GM23338 (cell line): Measurements from ENCODE around the gene CDC14B. TPM values are rescaled to one million over a fixed set of nuclear protein-coding genes. Genes with fewer than 3 reads are reported as not detected.

Source experiments
- ATAC-seq: fragments of 200-7000 bp; cut with Tn5 transposase; 3 replicates; pipeline ENCODE4 v1.9.1; 2020
- DNase-seq: peaks from one replicate; pipeline ENCODE4 v3.0.0-alpha.2; 2015; ENCODE audit warnings: low spot score
- H2AFZ ChIP-seq: fragments of 200-600 bp; sonication (generic); 2 replicates; pipeline ENCODE4 v1.8.0; 2016; ENCODE audit warnings: antibody characterized with exemption, mild to moderate bottlenecking, moderate library complexity
- H3F3A ChIP-seq: fragments of 200-600 bp; sonication (generic); replicated peaks from 2 replicates; pipeline ENCODE4 v1.8.0; 2017; ENCODE audit warnings: antibody characterized with exemption, mixed run types, low read depth
- H3K27ac ChIP-seq: fragments of 200-600 bp; sonication (generic); 2 replicates; pipeline ENCODE4 v1.6.1; 2016; ENCODE audit warnings: low read depth
- H3K27me3 ChIP-seq: fragments of 200-600 bp; sonication (generic); 2 replicates; pipeline ENCODE4 v1.8.0; 2016; ENCODE audit warnings: mild to moderate bottlenecking, mixed run types, moderate library complexity; ENCODE audit not compliant: insufficient read depth
- H3K36me3 ChIP-seq: fragments of 200-600 bp; sonication (generic); 2 replicates; pipeline ENCODE4 v1.8.0; 2016; ENCODE audit warnings: mild to moderate bottlenecking; ENCODE audit not compliant: insufficient read depth
- H3K4me1 ChIP-seq: fragments of 200-600 bp; sonication (generic); 2 replicates; pipeline ENCODE4 v1.8.0; 2016; ENCODE audit warnings: mild to moderate bottlenecking, moderate library complexity; ENCODE audit not compliant: insufficient read depth
- H3K4me2 ChIP-seq: fragments of 200-600 bp; sonication (generic); 2 replicates; pipeline ENCODE4 v1.7.1; 2017; ENCODE audit warnings: mixed run types
- H3K4me3 ChIP-seq: fragments of 200-600 bp; sonication (generic); 2 replicates; pipeline ENCODE4 v1.6.1; 2016; ENCODE audit warnings: mixed run types
- H3K79me2 ChIP-seq: fragments of 200-600 bp; sonication (generic); replicated peaks from 2 replicates; pipeline ENCODE4 v1.8.0; 2017; ENCODE audit warnings: mild to moderate bottlenecking; ENCODE audit not compliant: insufficient read depth
- H3K9me2 ChIP-seq: fragments of 200-600 bp; sonication (generic); 2 replicates; pipeline ENCODE4 v1.8.0; 2017; ENCODE audit not compliant: insufficient read depth
- H4K20me1 ChIP-seq: fragments of 200-600 bp; sonication (generic); replicated peaks from 2 replicates; pipeline ENCODE4 v1.8.0; 2017; ENCODE audit warnings: mild to moderate bottlenecking; ENCODE audit not compliant: insufficient read depth
- H3K27ac Mint-ChIP-seq: 2 replicates; pipeline ENCODE4 v1.8.0; 2020; ENCODE audit warnings: inconsistent platforms, mild to moderate bottlenecking, moderate library complexity, mixed read lengths
- H3K27me3 Mint-ChIP-seq: 3 replicates; pipeline ENCODE4 v1.8.0; 2022; ENCODE audit warnings: low read depth, mild to moderate bottlenecking, moderate library complexity, mixed read lengths, inconsistent platforms; ENCODE audit not compliant: insufficient read depth, poor library complexity
- H3K36me3 Mint-ChIP-seq: 3 replicates; pipeline ENCODE4 v1.8.0; 2021; ENCODE audit warnings: low read depth, mild to moderate bottlenecking, inconsistent platforms, moderate library complexity, mixed read lengths
- H3K4me1 Mint-ChIP-seq: 3 replicates; pipeline ENCODE4 v1.8.0; 2020; ENCODE audit warnings: mild to moderate bottlenecking, inconsistent platforms, mixed read lengths
- H3K4me3 Mint-ChIP-seq: 3 replicates; pipeline ENCODE4 v1.8.0; 2021; ENCODE audit warnings: moderate library complexity, mild to moderate bottlenecking, inconsistent platforms, mixed read lengths
- H3K9me3 Mint-ChIP-seq: 3 replicates; pipeline ENCODE4 v1.8.0; 2020; ENCODE audit warnings: moderate library complexity, mild to moderate bottlenecking, inconsistent platforms, mixed read lengths
- CTCF ChIP-seq, 2 experiments: fragments of 200-600 bp in 1 of 2; sonication (generic) in 1 of 2; conservative IDR thresholded peaks; 2 replicates each; pipeline versions ENCODE4 v1.5.1 to v1.6.1; 2016 to 2017; ENCODE audit warnings: antibody characterized with exemption in 2 of 2, low read depth in 2 of 2, mild to moderate bottlenecking in 2 of 2, moderate library complexity in 1 of 2
- EZH2 ChIP-seq: fragments of 200-600 bp; sonication (generic); IDR thresholded peaks from one replicate; pipeline ENCODE4 v1.8.0; 2017; ENCODE audit warnings: antibody characterized with exemption, mild to moderate bottlenecking, low read depth; ENCODE audit not compliant: unreplicated experiment
- EZH2phosphoT487 ChIP-seq: fragments of 200-600 bp; sonication (generic); IDR thresholded peaks from one replicate; pipeline ENCODE4 v1.8.1; 2018; ENCODE audit warnings: antibody characterized with exemption; ENCODE audit not compliant: unreplicated experiment
- POLR2AphosphoS5 ChIP-seq: IDR thresholded peaks from 2 replicates; pipeline ENCODE4 v1.6.1; 2016; ENCODE audit warnings: antibody characterized with exemption, low read depth
- REST ChIP-seq: IDR thresholded peaks from one replicate; pipeline ENCODE4 v1.6.1; 2018; ENCODE audit warnings: antibody characterized with exemption; ENCODE audit not compliant: unreplicated experiment
- STAT1 ChIP-seq: IDR thresholded peaks from one replicate; pipeline ENCODE4 v1.6.1; 2016; ENCODE audit warnings: antibody characterized with exemption; ENCODE audit not compliant: unreplicated experiment
- ZNF331 ChIP-seq: fragments of 250-450 bp; sonication (Bioruptor Pico); IDR thresholded peaks from 2 replicates; pipeline ENCODE4 v1.5.0; 2020; ENCODE audit warnings: low read depth, mild to moderate bottlenecking, moderate library complexity
- ZNF462 ChIP-seq: fragments of 250-450 bp; sonication (Bioruptor Pico); IDR thresholded peaks from 2 replicates; pipeline ENCODE4 v1.5.0; 2020; ENCODE audit warnings: mild to moderate bottlenecking, moderate library complexity
- polyA plus RNA-seq: library from polyadenylated mRNA; unstranded; fragments of >200 nt; fragmentation: Nextera tagmentation; extraction: Ambion mirVana; gene quantifications from 2 replicates; pipeline ENCODE4 v1.2.1, GENCODE V29; 2016
- total RNA-seq: library from RNA; depleted of rRNA; stranded (reverse); fragments of >200 nt; shearing (Covaris generic); gene quantifications from 2 replicates; pipeline ENCODE4 v1.2.3, GENCODE V29; 2014

Gene CDC14B
- total and polyA plus RNA-seq, 2 experiments from 2014 or later: 12.2 to 52.1 TPM

- Histone ChIP-seq H3K27ac (no peak overlapping the region), H4K20me1 (no peaks in the 10 kb centered on the region), H3K4me3 (no peak overlapping the region), H2AFZ (no peak overlapping the region), H3K79me2 (no peaks in the 10 kb centered on the region), H3K36me3 (peaks cover 8% of the 10 kb centered on the region; the same call in 1 of the 2 replicates), H3F3A (no peaks in the 10 kb centered on the region), H3K4me2 (no peak overlapping the region), H3K9me2 (no peaks in the 10 kb centered on the region), H3K27me3 (no peaks in the 10 kb centered on the region), H3K4me1 (no peaks in the 10 kb centered on the region)
- Mint-ChIP-seq H3K27ac (no peak overlapping the region), H3K27me3 (no peaks in the 10 kb centered on the region), H3K9me3 (no peaks in the 10 kb centered on the region), H3K36me3 (peaks cover 1% of the 10 kb centered on the region; the same call in 1 of the 3 replicates), H3K4me1 (no peaks in the 10 kb centered on the region), H3K4me3 (no peak overlapping the region)
- no peak for DNase-seq
- no peak for TF ChIP-seq ZNF331 (CRISPR knock-in tag)
- TF ChIP-seq EZH2: no peak
- TF ChIP-seq POLR2AphosphoS5: no peak
- TF ChIP-seq STAT1: no peak
- no peak for TF ChIP-seq CTCF (conservative IDR thresholded peaks at IDR 0.05; ENCODE audit: low read depth in 2 of 2)
- no peak for TF ChIP-seq REST
- TF ChIP-seq EZH2phosphoT487: no peak
- TF ChIP-seq ZNF462 (CRISPR knock-in tag): no peak
- ATAC-seq: no peak
Observed at GRCh38 chr9:96476591-96476990, 143.1 kb downstream of the CDC14B start.
